Loucy (cell line): ENCODE results near the gene AP2B1.

ENCODE experiments used
- EZH2phosphoT487 ChIP-seq: fragments of 200-600 bp; IDR thresholded peaks from 2 replicates; pipeline ENCODE4 v1.6.1; 2018; ENCODE audit warnings: antibody characterized with exemption, mild to moderate bottlenecking, moderate library complexity, borderline replicate concordance
- TF ChIP-seq, protein P1 (sequence below): fragments of 200-600 bp; sonication (generic); conservative IDR thresholded peaks from 2 replicates; pipeline ENCODE4 v1.5.1; 2014; ENCODE audit warnings: mild to moderate bottlenecking, antibody characterized with exemption, low read length

DNA sequence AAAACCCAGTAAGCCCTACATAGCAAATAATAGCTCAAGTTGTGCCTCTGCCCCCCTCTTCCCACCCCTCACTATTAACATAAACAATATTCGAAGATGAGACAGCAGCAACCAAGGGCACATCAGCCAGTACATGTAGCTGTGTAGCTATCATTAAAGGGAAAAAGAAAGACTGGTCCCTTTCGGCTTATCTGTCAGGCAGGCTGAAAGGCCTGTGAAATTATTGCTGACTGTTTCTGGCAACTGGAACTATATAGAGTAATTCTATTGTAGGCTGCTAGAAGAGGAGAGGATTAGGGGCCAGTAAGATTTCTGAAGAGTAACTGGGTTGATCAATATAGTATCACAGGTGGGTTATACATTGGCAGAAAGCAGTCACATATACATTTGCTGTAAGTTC, 107.8 kb downstream of the AP2B1 start:
- TF ChIP-seq EZH2phosphoT487: no peak
- TF ChIP-seq, protein P1, sequence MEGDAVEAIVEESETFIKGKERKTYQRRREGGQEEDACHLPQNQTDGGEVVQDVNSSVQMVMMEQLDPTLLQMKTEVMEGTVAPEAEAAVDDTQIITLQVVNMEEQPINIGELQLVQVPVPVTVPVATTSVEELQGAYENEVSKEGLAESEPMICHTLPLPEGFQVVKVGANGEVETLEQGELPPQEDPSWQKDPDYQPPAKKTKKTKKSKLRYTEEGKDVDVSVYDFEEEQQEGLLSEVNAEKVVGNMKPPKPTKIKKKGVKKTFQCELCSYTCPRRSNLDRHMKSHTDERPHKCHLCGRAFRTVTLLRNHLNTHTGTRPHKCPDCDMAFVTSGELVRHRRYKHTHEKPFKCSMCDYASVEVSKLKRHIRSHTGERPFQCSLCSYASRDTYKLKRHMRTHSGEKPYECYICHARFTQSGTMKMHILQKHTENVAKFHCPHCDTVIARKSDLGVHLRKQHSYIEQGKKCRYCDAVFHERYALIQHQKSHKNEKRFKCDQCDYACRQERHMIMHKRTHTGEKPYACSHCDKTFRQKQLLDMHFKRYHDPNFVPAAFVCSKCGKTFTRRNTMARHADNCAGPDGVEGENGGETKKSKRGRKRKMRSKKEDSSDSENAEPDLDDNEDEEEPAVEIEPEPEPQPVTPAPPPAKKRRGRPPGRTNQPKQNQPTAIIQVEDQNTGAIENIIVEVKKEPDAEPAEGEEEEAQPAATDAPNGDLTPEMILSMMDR: no peak
